B cell (primary cell): ENCODE results near the gene THAP9.

Experiments used
- EZH2 ChIP-seq: IDR thresholded peaks from 2 replicates; pipeline ENCODE4 v1.6.1; 2012; ENCODE audit warnings: borderline replicate concordance, low read depth, mild to moderate bottlenecking, moderate library complexity, low read length; ENCODE audit not compliant: insufficient read depth, poor library complexity, severe bottlenecking
- TF ChIP-seq, protein P1 (sequence below): fragments of 200-600 bp; IDR thresholded peaks from one replicate; pipeline ENCODE4 v1.8.0; 2022; ENCODE audit warnings: antibody characterized with exemption, mild to moderate bottlenecking

DNA sequence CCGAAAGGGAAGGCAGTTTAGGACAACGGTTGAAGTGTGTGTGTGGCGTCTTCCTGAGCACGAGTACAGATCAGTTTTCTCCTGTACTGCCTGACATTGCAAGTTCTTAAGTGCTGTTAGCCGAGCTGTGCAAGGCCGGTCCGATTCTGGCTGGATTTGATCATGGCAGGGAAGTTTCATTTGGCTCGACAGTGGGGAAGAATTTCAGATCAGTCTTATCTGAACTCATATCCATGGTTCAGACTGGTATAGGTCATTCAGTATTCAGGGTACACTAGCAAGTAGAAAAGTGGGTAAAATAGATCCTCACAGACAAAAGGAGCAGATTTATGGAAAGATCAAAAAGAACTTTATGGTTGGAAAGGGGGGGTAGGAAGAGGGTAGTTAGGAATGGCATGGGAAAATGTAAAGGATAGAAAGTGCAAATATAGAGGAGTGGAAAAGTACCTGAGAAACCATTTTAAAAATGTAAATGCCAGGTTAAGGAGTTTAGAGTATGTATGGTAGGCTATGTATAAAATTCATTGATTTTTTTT is 716 bp downstream of the THAP9 start:
- TF ChIP-seq, protein P1, sequence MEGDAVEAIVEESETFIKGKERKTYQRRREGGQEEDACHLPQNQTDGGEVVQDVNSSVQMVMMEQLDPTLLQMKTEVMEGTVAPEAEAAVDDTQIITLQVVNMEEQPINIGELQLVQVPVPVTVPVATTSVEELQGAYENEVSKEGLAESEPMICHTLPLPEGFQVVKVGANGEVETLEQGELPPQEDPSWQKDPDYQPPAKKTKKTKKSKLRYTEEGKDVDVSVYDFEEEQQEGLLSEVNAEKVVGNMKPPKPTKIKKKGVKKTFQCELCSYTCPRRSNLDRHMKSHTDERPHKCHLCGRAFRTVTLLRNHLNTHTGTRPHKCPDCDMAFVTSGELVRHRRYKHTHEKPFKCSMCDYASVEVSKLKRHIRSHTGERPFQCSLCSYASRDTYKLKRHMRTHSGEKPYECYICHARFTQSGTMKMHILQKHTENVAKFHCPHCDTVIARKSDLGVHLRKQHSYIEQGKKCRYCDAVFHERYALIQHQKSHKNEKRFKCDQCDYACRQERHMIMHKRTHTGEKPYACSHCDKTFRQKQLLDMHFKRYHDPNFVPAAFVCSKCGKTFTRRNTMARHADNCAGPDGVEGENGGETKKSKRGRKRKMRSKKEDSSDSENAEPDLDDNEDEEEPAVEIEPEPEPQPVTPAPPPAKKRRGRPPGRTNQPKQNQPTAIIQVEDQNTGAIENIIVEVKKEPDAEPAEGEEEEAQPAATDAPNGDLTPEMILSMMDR: no peak
- TF ChIP-seq EZH2: no peak
